T-helper 1 cell (primary cell): Measurements from ENCODE around the gene IGFL3.
"Not testable (repeated sequence)": the region's sequence is repeated elsewhere in the genome, so short reads cannot be mapped to it uniquely, and the experiment has no call there.

Experiments
- DNase-seq, 5 donors: peaks; one replicate each; pipeline ENCODE4 v3.0.0-alpha.2; 2012 to 2020
- total RNA-seq, 4 donors: gene quantifications; one replicate each; lab custom pipeline; 2026; lab: John Stamatoyannopoulos, UW

Gene IGFL3
- total RNA-seq: 0 reads per million in 4 donors

DNA sequence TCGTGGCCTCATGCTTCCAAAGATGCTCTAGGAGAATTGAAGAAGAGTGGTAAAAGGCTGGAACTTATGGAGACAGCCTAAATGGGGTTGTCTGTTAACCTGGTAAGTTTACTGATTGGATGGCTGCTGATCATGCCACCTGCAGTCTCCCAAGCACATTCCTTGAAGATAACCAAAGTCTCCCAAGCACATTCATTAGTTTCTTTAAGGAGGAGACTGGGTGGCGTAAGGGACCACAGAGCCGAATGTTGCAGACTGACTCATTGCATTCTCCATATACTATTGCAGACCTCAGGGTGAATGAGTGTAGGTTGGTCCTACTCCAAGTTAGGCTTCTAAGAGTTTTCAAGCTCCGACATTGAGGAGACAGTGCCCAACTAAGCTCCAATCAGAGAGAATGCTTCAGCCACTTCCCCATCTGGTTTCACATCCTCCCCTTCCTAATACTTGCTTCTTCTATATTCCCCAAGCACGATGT, at the start of gene IGFL3:
TSS of gene IGFL3 (minus strand) at position 51 of the 478 bp plus-strand sequence. CDS start at position 12, 39 bp downstream.
- DNase-seq: no peak

- no peak for DNase-seq
Observed at GRCh38 chr19:46173886-46174480, 49.5 kb upstream of the IGFL3 start.

DNA sequence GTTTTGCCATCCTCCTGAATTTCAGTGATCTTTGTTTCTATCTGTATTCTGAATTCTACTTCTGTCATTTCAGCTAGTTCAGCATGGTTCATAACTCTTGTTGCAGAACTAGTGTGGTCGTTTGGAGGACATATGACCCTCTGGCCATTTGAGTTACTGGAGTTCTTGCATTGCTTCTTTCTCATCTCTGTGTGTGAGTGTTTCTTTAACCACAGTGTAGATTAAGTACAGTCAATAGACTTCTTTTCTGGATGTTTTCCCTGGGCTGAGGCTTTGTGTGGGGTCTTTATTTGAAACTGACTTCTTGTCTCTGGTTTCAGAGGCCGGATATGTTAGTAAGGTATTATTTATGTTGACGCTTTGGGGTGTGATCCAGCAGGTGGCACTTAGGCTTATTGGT, 38.2 kb upstream of the IGFL3 start:
- no peak for DNase-seq

DNA sequence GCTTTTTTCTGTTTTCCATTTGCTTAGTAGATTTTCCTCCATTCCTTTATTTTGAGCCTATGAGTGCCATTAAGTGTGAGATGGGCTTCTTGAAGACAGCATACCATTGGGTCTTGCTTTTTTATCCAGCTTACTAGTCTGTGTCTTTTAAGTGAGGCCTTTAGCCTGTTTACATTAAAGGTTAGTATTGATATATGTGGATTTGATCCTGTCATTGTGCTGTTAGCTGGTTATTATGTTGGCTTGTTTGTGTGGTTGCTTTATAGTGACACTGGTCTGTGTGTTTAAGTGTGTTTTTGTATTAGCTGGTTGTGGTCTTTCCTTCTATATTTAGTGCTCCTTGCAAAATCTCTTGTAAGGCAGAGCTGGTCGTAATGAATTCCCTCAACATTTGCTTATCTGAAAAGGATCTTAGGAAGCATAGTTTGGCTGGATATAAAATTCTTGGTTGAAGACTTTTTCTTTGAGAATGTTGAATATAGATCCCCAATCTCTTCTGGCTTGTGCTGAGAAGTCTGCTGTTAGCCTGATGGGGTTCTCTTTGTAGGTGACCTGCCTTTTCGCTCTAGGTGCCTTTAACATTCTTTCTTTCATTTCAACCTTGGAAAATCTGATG, 37.3 kb upstream of the IGFL3 start:
- not testable (repeated sequence) for DNase-seq

GRCh38 chr19:46160233-46160775, 35.8 kb upstream of the IGFL3 start:
- DNase-seq: no peak

DNA sequence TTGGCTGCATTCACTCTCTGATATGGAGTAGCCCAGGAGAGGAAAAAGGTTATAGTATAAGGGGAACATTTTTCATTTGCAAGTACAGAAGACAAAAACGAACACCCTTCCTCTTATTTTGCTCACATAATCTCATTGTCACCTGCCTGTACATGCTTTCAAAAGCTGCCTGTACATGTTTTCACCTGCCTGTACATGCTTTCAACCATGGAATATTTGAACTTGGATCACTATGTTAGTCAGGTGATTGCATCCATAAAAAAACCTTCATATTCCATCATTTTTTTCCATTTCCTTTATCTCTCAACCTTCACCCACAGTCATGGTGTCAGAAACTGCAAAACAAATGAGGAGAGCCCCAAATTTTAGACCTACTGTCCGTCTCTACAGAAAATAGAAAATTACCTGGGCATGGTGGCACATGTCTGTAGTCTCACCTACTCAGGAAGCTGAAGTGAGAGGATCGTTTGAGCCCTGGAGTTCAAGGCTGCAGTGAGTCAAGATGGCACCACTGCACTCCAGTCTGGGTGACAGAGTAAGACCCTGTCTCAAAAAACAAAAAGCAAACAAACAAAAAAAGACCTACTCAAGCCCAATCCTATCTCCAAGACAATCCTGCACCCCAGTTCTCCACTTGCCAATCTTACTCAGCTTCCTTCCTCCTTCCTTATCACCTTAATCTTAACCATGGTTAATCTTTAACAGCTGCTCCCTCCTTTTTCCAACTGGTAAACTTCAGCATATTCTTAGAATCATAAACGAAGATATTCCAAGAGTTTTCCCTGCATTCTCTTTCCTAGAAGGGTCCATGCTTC, 35.1 kb upstream of the IGFL3 start:
- no peak for DNase-seq

DNA sequence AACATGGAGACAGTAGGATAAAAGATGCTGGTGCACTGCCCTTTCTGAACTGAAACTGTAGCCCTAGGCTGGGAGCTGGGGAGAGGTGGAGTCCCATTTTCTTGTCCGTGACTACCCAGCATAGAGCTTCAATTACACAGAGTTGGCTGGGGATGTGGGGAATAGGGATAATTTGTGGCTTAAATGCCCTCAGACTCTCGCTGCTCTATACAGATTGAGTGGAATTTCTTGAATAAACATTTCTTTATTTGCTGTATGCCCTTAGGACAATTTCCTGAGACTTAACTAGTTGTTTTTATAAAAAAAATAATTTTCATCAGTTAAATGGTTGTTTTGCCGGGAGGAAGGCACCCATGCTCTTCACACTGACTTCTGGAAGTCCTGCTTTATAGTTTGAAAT, 30.7 kb upstream of the IGFL3 start:
- no peak for DNase-seq

- no peak for DNase-seq
Observed at GRCh38 chr19:46150606-46151005, 26.1 kb upstream of the IGFL3 start.

DNA sequence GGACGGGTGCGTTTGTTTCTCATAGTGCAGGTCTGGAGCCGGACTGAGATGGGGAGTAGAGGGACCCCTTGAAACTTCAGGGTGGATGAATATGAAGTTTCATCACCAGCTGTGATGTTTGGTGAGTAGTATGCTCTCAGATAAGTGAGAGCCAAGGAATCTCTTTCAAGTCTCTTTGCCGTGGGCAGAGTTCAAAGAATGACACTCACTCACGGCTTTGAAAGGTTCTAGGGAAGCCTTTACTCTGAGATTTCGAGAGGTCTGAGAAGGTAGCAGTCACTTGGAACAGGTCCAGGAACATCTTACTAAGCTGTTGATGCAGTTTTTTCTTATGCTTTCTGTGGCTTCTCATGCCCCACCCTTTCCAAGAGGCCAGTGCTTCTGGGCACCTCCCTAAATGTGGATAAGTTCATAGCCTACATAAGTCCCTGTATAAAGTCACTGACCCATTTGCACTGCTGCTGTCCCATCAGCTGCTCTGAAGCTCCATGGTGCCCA, 23.4 kb upstream of the IGFL3 start, which contains the start of gene IGFL2:
TSS of gene IGFL2 (plus strand) at position 448 of the 498 bp plus-strand sequence. CDS start at position 489, 41 bp downstream.
- no peak for DNase-seq

DNA sequence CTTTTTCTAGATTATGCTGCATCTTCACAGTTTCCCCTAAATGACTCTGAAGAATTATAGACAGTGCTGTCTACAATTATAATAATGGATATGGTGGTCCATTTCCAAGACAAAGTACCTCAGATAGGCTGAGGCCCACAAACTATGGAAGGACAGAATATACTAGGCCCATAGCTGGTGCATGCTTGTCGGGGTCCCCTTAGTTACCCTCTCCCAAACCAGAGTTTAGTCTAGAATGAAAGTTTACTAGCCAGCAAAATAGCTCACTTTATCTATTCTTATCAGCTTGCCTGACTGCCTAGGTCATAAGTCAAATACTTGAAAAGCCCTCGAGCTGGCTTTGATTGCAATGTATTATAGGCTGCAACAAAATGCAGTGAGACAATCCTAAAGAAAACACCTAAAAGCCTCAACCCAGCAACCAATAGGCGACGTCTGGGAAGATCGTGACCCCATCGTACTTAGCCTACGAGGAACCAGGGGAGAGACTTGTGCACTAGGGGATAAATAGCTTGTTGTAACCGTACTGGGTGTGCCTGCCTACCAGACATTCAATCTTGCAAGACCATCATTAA, 22.8 kb upstream of the IGFL3 start:
- no peak for DNase-seq

- no peak for DNase-seq
Observed at GRCh38 chr19:46144756-46145155, 20.3 kb upstream of the IGFL3 start.

DNA sequence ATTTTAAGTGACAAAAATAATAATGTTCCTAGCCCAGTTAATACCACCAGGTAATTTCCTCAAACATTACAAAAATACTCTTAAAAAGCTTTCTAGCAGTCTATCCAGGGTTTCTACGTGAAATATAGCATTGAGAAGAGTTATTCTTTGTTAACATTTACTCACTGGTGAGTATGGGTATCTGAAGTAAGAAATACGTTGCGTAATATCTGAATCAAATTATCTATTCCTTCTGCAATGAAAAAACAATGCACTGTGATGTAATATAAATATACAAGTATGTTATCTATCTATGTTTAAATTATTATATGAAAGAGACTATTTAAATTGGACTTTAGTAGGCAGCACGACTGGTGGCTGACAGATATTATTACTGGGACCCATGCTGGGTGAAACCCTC, 17.8 kb upstream of the IGFL3 start:
- no peak for DNase-seq

DNA sequence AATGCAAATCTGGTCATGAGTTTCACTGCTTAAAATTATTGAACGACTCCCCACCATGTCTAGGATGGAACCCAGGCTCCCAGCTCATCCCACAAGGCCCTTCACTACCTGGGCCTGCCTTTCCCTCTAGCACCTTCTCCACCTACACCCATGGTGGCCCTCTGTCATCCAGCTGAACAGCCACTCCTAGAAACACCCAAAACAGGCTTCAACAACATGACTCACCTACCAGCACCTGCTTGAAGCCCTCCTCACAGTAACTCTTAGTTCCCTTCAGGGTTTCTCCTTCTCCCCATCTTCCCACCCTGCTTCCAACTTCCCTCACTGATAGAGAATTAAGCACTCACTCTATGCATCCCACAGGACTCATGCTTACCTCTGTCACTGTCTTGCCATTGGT, 16.9 kb upstream of the IGFL3 start:
- DNase-seq: no peak

DNA sequence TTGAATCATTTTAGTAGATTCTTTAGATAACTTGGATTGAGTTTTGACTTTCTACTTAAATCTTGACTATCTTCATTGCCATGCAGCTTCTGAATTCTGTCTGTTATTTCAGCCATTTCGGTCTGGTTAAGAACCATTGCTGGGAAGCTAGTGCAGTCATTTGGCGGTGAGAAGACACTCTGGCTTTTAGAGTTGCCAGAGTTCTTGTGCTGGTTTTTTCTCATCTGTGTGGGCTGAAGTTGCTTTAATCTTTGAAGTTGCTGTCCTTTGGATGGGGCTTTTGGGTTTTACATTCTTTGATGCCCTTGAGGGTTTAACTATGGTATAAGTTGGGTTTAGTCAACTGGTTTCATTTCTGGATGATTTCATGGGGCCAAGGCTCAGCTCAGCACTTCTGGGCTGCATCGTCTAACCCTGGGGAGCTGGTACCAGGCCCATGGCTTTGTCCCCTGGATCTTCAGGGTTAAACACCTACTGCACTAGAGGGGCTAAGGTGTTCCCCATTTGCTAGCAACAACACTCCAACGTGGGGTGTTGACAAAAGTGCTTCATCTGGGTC, 13.5 kb upstream of the IGFL3 start:
- no peak for DNase-seq

GRCh38 chr19:46134527-46134926, 10.0 kb upstream of the IGFL3 start:
- DNase-seq: no peak

DNA sequence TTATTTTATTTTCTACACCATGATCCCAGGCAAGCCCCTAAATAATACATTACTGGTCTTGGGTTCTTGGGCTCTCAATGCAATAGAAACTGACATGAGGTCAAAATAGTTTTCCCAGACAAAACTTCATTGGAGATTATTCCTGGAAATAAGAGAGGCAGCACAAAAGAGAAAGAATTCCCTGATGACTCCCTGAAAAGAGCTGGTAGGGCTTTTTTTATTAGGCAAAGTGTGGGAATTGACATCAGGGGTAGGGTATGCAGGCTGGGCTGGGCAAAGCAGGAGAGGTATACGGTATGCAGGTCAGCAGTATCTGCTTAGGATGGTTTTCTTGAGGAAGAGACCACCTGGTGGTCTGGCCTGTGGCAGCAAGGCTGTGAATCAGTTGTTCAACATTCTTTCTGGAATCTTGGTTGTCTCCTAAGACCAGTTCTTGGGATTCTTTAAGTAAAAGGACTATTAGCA, 9.3 kb upstream of the IGFL3 start:
- DNase-seq: no peak

- no peak for DNase-seq
Observed at GRCh38 chr19:46133101-46133627, 8.7 kb upstream of the IGFL3 start.

DNA sequence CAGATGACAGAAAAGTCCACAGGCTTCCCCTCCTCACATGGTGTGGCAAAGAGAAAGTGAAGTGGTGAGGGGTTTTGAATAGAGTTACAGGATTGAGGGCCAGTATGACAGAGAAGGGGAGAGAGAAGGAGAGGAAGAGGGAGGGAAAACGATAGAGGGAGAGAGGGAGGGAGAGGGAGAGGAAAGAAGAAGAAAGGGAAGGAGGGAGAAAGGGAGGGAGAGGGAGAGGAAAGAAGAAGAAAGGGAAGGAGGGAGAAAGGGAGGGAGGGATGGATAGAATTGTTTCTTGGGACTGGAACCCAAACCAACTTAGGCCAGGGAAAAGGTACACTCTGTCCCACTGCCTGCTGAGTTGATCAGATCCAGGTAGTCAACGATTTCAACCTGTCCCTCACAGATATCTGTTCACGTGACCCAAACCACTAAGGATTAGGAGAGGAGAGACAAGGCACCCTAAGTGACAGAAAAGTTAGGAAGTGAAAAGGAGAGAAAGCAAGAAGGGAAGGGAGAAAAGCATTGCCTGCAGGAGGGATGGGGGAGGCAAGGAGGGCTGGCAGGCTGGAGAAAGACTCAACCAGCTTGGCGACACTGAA, 8.1 kb upstream of the IGFL3 start:
- DNase-seq: no peak

DNA sequence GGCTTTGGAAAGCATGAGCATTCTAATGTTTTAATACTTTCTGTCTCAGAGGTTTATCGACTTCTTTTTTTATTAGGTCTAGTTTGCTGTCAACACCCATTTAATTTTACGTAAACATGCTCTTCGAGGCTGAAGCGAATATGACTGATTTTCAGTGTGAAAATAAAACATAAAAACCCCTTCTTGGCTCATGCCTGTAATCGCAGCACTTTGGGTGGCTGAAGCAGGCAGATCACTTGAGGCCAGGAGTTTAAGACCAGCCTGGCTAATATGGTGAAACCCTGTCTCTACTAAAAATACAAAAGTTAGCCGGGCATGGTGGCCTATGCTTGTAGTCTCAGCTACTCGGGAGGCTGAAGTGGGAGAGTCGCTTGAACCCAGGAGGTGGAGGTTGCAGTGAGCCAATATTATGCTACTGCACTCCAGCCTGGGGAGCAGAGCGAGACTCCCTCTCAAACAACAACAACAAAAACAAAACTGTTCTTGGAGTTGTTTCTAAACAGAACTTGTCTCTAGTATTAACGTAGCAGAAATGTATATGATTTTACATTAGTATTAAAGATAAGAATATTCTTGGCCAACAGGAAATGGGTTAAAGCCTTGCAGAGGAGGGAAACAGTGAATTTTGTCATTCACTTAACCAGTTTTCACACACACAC, 7.1 kb upstream of the IGFL3 start:
- no peak for DNase-seq

DNA sequence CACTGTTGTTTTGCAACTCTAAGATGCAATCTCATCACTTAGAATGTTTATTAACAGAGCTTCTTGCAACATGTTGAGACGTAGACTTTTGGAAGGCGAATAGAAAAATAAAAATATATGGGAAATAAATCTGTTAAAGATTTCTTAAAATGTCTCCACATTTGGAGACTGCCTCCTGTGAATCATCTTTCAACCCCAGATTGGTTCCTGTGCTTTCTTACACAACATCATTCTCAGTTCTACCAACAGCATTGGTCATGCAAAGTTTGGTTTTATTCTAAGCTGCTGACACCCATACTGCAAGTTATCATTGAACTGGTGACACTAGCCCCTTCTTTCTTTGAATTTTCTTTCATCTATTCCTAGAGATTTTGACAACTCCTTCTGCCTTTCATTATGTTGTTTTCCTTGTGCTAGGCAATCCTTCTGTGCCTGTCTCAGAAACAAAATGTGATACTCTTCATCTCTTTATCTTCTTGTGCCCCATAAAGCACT, 1.6 kb upstream of the IGFL3 start:
- DNase-seq: no peak

DNA sequence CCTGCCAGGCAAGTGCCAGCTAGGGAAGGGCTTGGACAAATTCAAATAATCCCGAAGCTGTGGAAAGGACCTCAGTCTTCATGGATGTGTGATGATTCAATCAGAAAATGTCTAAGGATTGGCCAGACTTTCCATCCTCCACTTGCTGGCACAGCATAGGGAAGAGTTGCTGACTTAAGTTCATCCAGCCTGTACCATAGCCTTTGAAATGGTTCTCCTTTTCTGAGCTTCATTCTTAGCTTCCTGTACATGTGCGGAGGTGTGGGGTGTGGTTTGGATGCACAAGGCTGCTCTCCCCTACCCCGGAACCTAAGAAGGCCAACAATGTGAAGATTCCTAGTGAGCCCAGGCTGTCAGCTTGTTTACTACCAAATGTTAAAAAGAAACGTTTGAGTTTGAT, 959 bp upstream of the IGFL3 start:
- DNase-seq: no peak
